ENCODE data around the gene ZC3H15.

ZC3H15 gene

DNA sequence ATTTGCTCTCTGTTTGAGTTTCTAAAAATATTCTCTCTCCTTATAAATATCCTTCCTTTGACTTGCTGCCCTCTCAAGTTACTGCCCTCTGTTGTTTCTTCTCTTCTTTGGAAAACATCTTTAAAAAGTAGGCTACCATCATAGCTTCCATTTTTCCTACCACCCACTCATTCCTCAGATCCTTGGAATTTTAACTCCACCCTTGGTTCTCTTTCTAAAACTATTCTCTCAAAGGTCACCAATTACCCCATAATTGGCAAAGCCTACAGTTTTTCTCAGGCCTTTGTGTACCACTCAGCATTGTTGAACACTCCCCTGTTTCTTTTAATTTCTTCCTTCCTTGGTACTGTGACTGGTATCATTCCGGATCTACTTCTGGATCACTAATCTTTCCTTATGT is 60.8 kb downstream of the ZC3H15 start:
- no peak for DNase-seq

DNA sequence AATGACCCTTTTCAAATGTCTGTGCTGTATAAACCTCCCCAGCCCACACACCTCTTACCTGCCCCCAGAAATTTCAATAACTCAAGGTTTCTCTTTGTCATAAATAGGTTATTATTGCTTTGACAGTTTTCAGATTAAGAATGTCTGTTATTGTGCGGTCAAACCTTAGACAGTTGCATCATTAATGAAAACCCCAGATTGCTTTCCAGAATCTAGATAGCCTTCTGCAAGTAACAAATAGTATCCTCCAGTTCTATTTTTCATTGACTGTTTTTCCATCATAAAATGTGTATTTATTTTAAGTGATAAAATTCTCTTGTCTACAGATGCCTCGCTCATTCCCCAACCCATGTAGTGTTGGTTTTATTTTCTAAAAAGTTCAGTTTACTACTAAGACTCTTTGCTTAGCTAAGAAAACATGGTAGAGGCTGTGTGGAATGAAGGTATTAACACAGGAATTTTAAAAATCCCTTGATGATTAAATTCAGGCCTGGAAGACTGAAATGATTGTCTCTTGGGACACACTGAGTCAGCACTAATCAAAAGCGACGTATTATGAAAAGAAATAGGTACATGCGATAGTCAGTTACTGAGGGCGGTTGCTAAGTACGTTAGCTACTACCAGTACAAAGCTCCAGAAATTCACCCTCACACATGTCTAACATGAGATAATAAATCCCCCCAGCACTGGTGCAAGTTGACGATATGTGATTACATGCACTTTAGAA is 65.4 kb downstream of the ZC3H15 start:
- DNase-seq: no peak

DNA sequence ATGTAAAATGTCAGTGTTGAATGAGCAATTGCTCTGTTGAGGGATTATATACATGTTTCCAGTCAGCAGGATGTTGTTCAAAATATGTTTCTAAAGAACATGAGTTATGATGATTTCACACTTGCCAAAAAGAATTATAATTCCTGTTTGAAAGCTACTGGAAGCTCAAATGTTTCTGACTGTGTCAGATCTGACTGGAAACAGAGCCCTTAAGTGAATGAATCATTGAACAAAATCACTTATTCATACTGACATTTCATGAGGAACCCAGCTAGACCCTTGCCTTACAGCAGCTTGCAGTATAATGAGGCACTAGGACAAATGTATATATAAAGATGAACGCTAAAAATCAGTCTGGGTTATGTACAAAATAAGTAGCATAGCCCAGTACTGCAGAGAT is 68.4 kb downstream of the ZC3H15 start:
- DNase-seq: no peak

DNA sequence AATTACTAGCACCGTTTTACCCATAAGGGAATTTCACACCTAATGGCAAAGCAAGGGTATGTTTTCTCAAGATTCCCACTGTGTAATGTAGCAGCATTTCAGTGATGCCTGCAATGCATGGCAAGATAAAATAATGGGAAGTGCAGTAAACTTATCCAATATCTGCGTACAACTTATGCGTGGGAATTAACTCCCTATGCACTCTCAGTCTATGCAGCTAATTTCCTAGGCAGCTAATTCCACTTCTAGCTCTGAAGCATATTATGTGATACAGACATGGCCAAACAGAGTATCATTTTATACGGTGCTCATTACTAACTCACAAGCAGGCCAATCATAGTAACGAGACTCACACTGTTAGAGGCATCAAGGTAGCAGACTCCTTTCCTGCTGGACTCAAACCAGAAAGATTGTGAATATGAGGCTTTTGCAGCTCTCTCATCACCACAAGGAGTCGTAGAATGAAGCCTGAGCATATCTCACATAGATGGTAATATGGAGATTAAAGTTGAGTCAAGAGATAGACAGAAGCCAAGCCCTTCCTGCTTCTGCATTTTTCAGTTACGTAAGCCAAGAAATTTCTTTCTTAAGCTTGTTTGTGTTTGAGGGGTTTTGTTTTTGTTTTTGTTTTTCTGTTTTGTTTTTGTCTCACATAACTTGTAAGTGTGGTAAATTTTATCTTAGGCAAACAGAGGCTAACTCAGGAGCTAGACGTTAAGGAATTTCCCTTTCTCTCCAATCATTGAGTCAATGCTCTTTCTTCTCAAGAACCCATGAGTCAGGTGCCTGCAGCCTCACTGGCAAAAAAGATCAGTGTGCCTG is 69.0 kb downstream of the ZC3H15 start:
- DNase-seq: no peak

DNA sequence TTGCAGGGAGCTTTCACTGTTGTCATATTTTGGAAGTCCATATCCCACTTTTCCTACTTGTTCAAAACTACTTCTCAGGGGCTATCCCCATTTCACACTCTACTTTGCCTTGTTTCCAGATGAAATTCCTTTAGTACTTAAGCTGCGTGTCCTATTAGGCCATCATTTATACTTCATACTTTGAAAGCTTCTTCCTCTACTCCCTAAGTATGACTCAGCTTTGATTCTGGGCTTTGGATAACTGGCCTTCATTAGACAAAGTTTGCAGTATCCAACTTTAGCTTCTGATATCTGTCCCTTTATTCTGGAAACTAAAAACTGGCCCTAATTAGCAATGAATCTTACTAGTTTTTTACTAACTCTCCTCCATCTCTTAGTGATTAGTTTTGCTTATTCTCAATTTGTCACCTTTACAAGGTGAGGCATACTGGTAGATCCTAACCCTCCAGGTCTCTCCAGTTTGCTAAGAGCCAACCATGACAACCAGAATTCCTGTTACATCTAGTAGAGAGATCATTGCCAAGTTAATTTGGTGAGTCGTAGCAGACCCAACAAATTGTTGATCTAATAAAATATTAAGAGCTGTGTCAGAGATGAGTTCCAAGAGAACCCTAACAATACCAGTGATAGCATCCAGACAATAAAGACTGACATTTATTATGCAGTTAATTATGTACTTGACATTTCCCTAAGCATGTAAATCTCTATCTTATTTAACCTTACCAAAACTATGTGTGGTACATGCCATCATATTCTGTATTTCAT is 72.6 kb downstream of the ZC3H15 start:
- DNase-seq: no peak
